Stimulated activated CD4-positive, alpha-beta T cell treated with anti-CD3 and anti-CD28 coated beads, Interleukin-4, amount 100 ng/mL, for 24 hours (primary cell): ENCODE data around the gene SPCS1.

Experiments
- DNase-seq: peaks from one replicate; pipeline ENCODE4 v3.0.0-alpha.2; 2020

SPCS1 gene

GRCh38 chr3:52733256-52733891 is 27.5 kb downstream of the SPCS1 start:
- DNase-seq = no peak

GRCh38 chr3:52739730-52740129 is 33.8 kb downstream of the SPCS1 start:
- DNase-seq = no peak

GRCh38 chr3:52742418-52743041 is 36.6 kb downstream of the SPCS1 start:
- DNase-seq = no peak

- DNase-seq = no peak
These were observed 37.2 kb downstream of the SPCS1 start for GRCh38 chr3:52743152-52743551.

DNA sequence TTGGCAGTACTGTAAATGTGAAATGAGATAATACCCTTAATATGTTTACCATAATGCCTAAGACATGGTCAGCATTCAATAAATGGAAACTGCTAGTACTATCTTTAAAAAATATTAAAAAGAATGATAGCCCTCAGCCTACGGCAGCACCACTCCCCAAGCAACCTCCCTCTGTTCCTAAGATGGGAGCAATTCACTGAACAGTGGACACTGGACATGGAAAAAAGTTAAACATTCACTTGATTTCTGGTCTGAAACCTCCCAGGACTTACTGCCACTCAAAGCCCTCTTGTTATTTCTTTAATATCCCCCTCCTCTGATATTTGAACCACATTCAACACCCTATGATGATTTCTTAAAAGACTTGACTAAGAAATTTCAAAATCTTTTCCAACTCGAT is 37.8 kb downstream of the SPCS1 start:
- DNase-seq = no peak

DNA sequence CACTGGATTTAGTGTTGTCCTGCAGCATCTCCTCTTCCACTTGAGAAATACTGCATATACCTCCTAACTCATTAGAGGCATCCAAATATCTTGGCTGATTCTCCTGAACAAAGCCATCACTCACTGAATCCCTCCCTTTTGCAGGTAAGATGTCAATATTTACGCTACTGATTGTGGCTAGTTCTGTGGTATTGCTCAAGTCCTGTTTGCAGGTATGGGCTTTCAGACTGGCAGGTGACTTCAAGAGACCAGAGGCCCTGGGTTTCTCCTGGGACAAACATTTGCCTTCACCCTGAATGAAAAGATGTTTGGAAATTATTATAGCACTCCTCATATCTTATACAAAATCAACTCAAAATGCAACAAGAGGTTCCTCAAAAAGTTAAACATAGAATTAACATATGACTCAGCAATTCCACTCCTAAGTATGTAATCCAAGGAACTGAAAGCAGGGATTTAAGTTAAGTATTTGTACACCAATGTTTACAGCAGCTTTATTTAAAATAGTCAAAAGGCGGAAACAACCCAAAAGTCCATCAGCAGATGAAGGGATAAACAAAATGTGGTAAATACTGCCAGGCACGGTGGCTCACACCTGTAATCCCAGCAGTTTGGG is 46.2 kb downstream of the SPCS1 start:
- no peak for DNase-seq

DNA sequence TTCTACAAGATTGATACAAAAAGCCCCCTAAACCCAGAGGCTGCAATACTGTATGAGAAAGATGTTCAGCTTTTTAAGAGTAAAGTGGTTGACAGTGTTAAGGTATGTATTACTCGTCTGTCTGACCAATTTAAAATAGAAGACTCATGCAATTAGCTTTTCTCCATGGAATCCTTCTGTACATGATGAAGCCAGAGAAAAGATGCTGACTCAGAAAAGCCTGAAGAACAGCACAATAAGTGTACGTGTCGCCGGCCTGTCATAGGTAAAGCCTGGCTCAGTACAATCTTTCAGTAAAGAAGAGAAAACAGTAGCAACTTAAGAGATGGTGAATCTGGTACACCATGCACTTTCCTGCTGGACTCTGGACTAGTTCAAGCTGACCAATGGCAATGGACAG is 48.5 kb downstream of the SPCS1 start:
- no peak for DNase-seq

DNA sequence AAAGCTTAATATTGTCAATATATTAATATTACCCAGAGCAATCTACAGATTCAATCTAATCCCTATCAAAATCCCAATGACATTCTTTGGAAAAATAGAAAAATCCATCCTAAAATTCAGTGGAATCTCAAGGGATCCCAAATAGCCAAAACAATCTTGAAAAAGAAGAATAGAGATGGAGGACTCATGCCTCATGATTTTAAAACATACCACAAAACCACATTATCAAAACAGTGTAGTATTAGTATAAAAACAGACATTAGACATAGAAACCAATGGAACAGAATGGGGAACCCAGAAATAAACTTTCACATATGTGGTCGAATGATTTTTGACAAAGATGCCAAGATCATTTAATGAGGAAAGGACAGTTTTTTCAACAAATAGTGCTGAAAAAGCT is 50.2 kb downstream of the SPCS1 start:
- DNase-seq = no peak
